H9 (cell line): ENCODE measurements around the gene FAT3. TPM values are rescaled to one million over a fixed set of nuclear protein-coding genes. Genes with fewer than 3 reads are reported as not detected.

ENCODE experiments used
- DNase-seq: peaks from one replicate; pipeline ENCODE4 v3.0.0-alpha.2; 2017
- H2AFZ ChIP-seq: one replicate; pipeline ENCODE4 v1.6.1; 2013; ENCODE audit warnings: mild to moderate bottlenecking, low read length, control low read depth, moderate library complexity
- H2AK5ac ChIP-seq: 2 replicates; pipeline ENCODE4 v1.6.1; 2013; ENCODE audit warnings: low read length, control low read depth, mixed read lengths; ENCODE audit not compliant: insufficient read length
- H2BK120ac ChIP-seq: one replicate; pipeline ENCODE4 v1.6.1; 2013; ENCODE audit warnings: low read depth, mild to moderate bottlenecking, low read length, control low read depth, inconsistent platforms; ENCODE audit not compliant: poor library complexity, severe bottlenecking
- H2BK12ac ChIP-seq: 2 replicates; pipeline ENCODE4 v1.6.1; 2013; ENCODE audit warnings: low read length, control low read depth, mixed read lengths, low read depth; ENCODE audit not compliant: insufficient read length
- H2BK15ac ChIP-seq: 2 replicates; pipeline ENCODE4 v1.6.1; 2013; ENCODE audit warnings: low read depth, low read length, control low read depth
- H2BK20ac ChIP-seq: one replicate; pipeline ENCODE4 v1.6.1; 2013; ENCODE audit warnings: low read depth, mild to moderate bottlenecking, low read length, control low read depth, inconsistent platforms; ENCODE audit not compliant: poor library complexity, severe bottlenecking
- H2BK5ac ChIP-seq: 2 replicates; pipeline ENCODE4 v1.6.1; 2013; ENCODE audit warnings: low read length, control low read depth, mixed read lengths; ENCODE audit not compliant: insufficient read length
- H3K14ac ChIP-seq: 2 replicates; pipeline ENCODE4 v1.6.1; 2013; ENCODE audit warnings: low read length, control low read depth; ENCODE audit not compliant: insufficient read depth
- H3K18ac ChIP-seq: 2 replicates; pipeline ENCODE4 v1.6.1; 2013; ENCODE audit warnings: low read depth, mild to moderate bottlenecking, mixed read lengths, low read length, control low read depth; ENCODE audit not compliant: insufficient read length
- H3K23ac ChIP-seq: 2 replicates; pipeline ENCODE4 v1.6.1; 2013; ENCODE audit warnings: low read length, control low read depth, mixed read lengths, low read depth; ENCODE audit not compliant: insufficient read length
- H3K23me2 ChIP-seq: 2 replicates; pipeline ENCODE4 v1.6.1; 2013; ENCODE audit warnings: low read depth, mild to moderate bottlenecking, mixed read lengths, low read length, control low read depth; ENCODE audit not compliant: insufficient read length, poor library complexity, severe bottlenecking
- H3K27ac ChIP-seq: 2 replicates; pipeline ENCODE4 v1.5.1; 2013; ENCODE audit warnings: low read length, control low read depth, mixed read lengths, low read depth; ENCODE audit not compliant: insufficient read length
- H3K27me3 ChIP-seq: 2 replicates; pipeline ENCODE4 v1.6.1; 2013; ENCODE audit warnings: low read length, control low read depth, inconsistent platforms; ENCODE audit not compliant: insufficient read depth
- H3K4ac ChIP-seq: 2 replicates; pipeline ENCODE4 v1.6.1; 2013; ENCODE audit warnings: low read depth, mild to moderate bottlenecking, control low read depth, inconsistent platforms, low read length, moderate library complexity
- H3K4me1 ChIP-seq: 2 replicates; pipeline ENCODE4 v1.6.1; 2013; ENCODE audit warnings: low read length, control low read depth, inconsistent platforms; ENCODE audit not compliant: insufficient read depth
- H3K4me2 ChIP-seq: 2 replicates; pipeline ENCODE4 v1.6.1; 2013; ENCODE audit warnings: low read length, control low read depth, mixed read lengths; ENCODE audit not compliant: insufficient read length, insufficient read depth
- H3K56ac ChIP-seq: 2 replicates; pipeline ENCODE4 v1.6.1; 2013; ENCODE audit warnings: low read depth, mild to moderate bottlenecking, mixed read lengths, low read length, control low read depth; ENCODE audit not compliant: insufficient read length
- H3K79me1 ChIP-seq: 2 replicates; pipeline ENCODE4 v1.6.1; 2013; ENCODE audit warnings: low read depth, mild to moderate bottlenecking, moderate library complexity, low read length, control low read depth, inconsistent platforms; ENCODE audit not compliant: insufficient read depth, poor library complexity, severe bottlenecking
- H3K79me2 ChIP-seq: 2 replicates; pipeline ENCODE4 v1.6.1; 2013; ENCODE audit warnings: low read length, control low read depth, inconsistent platforms; ENCODE audit not compliant: insufficient read depth
- H3K9ac ChIP-seq: 2 replicates; pipeline ENCODE4 v1.6.1; 2013; ENCODE audit warnings: low read length, control low read depth, mixed read lengths; ENCODE audit not compliant: insufficient read length; ENCODE audit errors: extremely low read depth
- H3K9me3 ChIP-seq: one replicate; pipeline ENCODE4 v1.6.1; 2013; ENCODE audit warnings: low read depth, low read length, inconsistent platforms; ENCODE audit not compliant: control insufficient read depth
- H3T11ph ChIP-seq: one replicate; pipeline ENCODE4 v1.6.1; 2013; ENCODE audit warnings: mild to moderate bottlenecking, low read length, control low read depth, inconsistent platforms
- H4K20me1 ChIP-seq: one replicate; pipeline ENCODE4 v1.6.1; 2013; ENCODE audit not compliant: control insufficient read depth, insufficient read length, insufficient read depth
- H4K5ac ChIP-seq: 2 replicates; pipeline ENCODE4 v1.6.1; 2013; ENCODE audit warnings: low read depth, mild to moderate bottlenecking, mixed read lengths, low read length, control low read depth; ENCODE audit not compliant: insufficient read length
- H4K8ac ChIP-seq: replicated peaks from 2 replicates; pipeline ENCODE4 v1.6.1; 2013; ENCODE audit warnings: low read length, control low read depth, mixed read lengths, low read depth; ENCODE audit not compliant: insufficient read length
- H4K91ac ChIP-seq: 2 replicates; pipeline ENCODE4 v1.6.1; 2013; ENCODE audit warnings: low read depth, mild to moderate bottlenecking, moderate library complexity, mixed read lengths, low read length, control low read depth; ENCODE audit not compliant: insufficient read length
- H3K27ac Mint-ChIP-seq, 3 experiments: 2 replicates in 2 of 3; 3 replicates in 1 of 3; pipeline ENCODE4 v1.8.0; 2020 to 2021; ENCODE audit warnings: mixed read lengths in 3 of 3, mild to moderate bottlenecking in 1 of 3, moderate library complexity in 1 of 3
- H3K27me3 Mint-ChIP-seq: 2 replicates; pipeline ENCODE4 v1.8.0; 2021; ENCODE audit warnings: low read depth, mild to moderate bottlenecking, moderate library complexity, mixed read lengths
- H3K36me3 Mint-ChIP-seq, 3 experiments: 2 replicates in 2 of 3; 3 replicates in 1 of 3; pipeline ENCODE4 v1.8.0; 2020 to 2021; ENCODE audit warnings: low read depth in 3 of 3, mixed read lengths in 3 of 3; ENCODE audit not compliant: insufficient read depth in 1 of 3
- H3K4me1 Mint-ChIP-seq, 2 experiments: 2 replicates each; pipeline ENCODE4 v1.8.0; 2020; ENCODE audit warnings: mixed read lengths in 2 of 2
- H3K4me3 Mint-ChIP-seq, 2 experiments: 2 replicates in 1 of 2; 3 replicates in 1 of 2; pipeline ENCODE4 v1.8.0; 2020 to 2021; ENCODE audit warnings: mild to moderate bottlenecking in 2 of 2, mixed read lengths in 2 of 2, moderate library complexity in 1 of 2
- H3K9me3 Mint-ChIP-seq, 2 experiments: 2 replicates in 1 of 2; 3 replicates in 1 of 2; pipeline ENCODE4 v1.8.0; 2020; ENCODE audit warnings: mild to moderate bottlenecking in 2 of 2, mixed read lengths in 2 of 2, moderate library complexity in 1 of 2
- WGBS: extraction: QIAGEN DNeasy Blood & Tissue Kit; methylation state at CpG from one replicate; pipeline ENCODE4 v1.1.7; 2013; ENCODE audit warnings: missing lambda C conversion rate, low lambda C conversion rate, mixed read lengths; ENCODE audit not compliant: insufficient read length; ENCODE audit errors: extremely low coverage; 5-methylcytosine and 5-hydroxymethylcytosine counted together
- total RNA-seq: library from RNA; stranded (reverse); gene quantifications from 2 replicates; pipeline ENCODE4 v1.2.1, GENCODE V29; 2021
- TF ChIP-seq, protein P1 (sequence below): fragments of 200-600 bp; sonication (generic); conservative IDR thresholded peaks from 3 replicates; pipeline ENCODE4 v1.8.0; 2021; ENCODE audit warnings: antibody characterized with exemption, mild to moderate bottlenecking

FAT3 gene
- total RNA-seq, 1 experiment from 2014 or later, result 19.1 TPM

DNA sequence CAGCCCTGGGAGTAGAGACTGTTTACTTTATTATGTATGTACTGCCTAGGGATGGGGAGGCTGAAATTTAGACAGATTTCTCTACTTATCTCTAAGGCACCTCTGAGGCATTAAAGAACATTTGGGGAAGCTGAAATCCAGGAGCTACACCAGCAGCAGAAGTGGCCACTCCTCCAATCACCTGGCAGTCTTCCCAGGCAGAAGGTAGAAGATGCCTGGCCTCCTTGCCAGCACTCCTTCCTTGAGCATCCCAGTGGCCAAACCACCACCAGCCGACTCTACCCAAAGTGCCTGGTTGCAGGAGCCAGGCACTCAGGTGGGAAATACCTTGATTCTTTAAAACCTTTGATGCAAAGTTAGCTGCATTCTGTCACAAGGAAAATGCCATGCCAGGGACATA is 1.9 kb upstream of the FAT3 start:
- Mint-ChIP-seq H3K9me3 (peaks cover 12 to 15% of the 10 kb centered on the region in 2 experiments), H3K4me3 (no peak overlapping the region), H3K4me1 (peaks cover 48 to 56% of the 10 kb centered on the region in 2 experiments), H3K36me3 (peaks cover 5 to 14% (median 8%) of the 10 kb centered on the region in 3 experiments), H3K27ac (no peak overlapping the region), H3K27me3 (peaks cover 53% of the 10 kb centered on the region)
- no peak overlapping the region for H2BK15ac ChIP-seq
- H3K79me2 ChIP-seq, result peaks cover 6% of the 10 kb centered on the region; the same call in 1 of the 2 replicates
- H3K4ac ChIP-seq, result no peak overlapping the region
- DNase-seq, result no peak
- H3K56ac ChIP-seq, result no peak overlapping the region
- no peak overlapping the region for H4K5ac ChIP-seq
- H2BK20ac ChIP-seq, result no peak overlapping the region
- peaks cover 11% of the 10 kb centered on the region; the same call in 1 of the 2 replicates for H3K4me1 ChIP-seq
- H3K18ac ChIP-seq, result no peak overlapping the region
- H3K27me3 ChIP-seq, result no peaks in the 10 kb centered on the region
- no peaks in the 10 kb centered on the region for H3K9me3 ChIP-seq
- no peak overlapping the region for H3K23ac ChIP-seq
- TF ChIP-seq, protein P1, sequence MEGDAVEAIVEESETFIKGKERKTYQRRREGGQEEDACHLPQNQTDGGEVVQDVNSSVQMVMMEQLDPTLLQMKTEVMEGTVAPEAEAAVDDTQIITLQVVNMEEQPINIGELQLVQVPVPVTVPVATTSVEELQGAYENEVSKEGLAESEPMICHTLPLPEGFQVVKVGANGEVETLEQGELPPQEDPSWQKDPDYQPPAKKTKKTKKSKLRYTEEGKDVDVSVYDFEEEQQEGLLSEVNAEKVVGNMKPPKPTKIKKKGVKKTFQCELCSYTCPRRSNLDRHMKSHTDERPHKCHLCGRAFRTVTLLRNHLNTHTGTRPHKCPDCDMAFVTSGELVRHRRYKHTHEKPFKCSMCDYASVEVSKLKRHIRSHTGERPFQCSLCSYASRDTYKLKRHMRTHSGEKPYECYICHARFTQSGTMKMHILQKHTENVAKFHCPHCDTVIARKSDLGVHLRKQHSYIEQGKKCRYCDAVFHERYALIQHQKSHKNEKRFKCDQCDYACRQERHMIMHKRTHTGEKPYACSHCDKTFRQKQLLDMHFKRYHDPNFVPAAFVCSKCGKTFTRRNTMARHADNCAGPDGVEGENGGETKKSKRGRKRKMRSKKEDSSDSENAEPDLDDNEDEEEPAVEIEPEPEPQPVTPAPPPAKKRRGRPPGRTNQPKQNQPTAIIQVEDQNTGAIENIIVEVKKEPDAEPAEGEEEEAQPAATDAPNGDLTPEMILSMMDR, result no peak
- H3K23me2 ChIP-seq, result peaks cover 36% of the 10 kb centered on the region
- no peak overlapping the region for H4K91ac ChIP-seq
- no peaks in the 10 kb centered on the region for H3K79me1 ChIP-seq
- no peak overlapping the region for H2AK5ac ChIP-seq
- no peak overlapping the region for H2BK120ac ChIP-seq
- no peak overlapping the region for H3K14ac ChIP-seq
- H3K9ac ChIP-seq, result no peak overlapping the region
- H4K20me1 ChIP-seq, result no peaks in the 10 kb centered on the region
- WGBS, result no CpG with 5 or more reads among the region's 1 CpG
- H3K27ac ChIP-seq, result no peak overlapping the region
- H2AFZ ChIP-seq, result no peak overlapping the region
- H3K4me2 ChIP-seq, result no peak overlapping the region
- no peak overlapping the region for H2BK5ac ChIP-seq
- no peak overlapping the region for H4K8ac ChIP-seq
- no peak overlapping the region for H2BK12ac ChIP-seq
- no peak overlapping the region for H3T11ph ChIP-seq
